MCF 10A (cell line): ENCODE results near the gene OSTN. TPM values are rescaled to one million over a fixed set of nuclear protein-coding genes. Genes with fewer than 3 reads are reported as not detected.

Experiments
- BruUV-seq: library from RNA; stranded (reverse); fragments of 400-500 nt; replicated peaks from 2 replicates; lab custom pipeline; 2021; lab: Mats Ljungman, UMichigan
- CTCF ChIA-PET: fragments of 300-600 bp; sonication (Branson Sonifier 250); formaldehyde crosslinking; extraction: SDS; loops from one replicate; lab custom pipeline; 2021; ENCODE audit warnings: antibody characterized with exemption, inconsistent platforms; lab: Yijun Ruan, JAX
- POLR2A ChIA-PET: fragments of 300-600, 350-650 bp; sonication (Branson Sonifier 250); formaldehyde crosslinking; extraction: SDS; loops from one replicate; lab custom pipeline; 2020; ENCODE audit warnings: antibody characterized with exemption, inconsistent platforms; lab: Yijun Ruan, JAX
- DNase-seq: peaks from one replicate; pipeline ENCODE4 v3.0.0-alpha.2; 2018; ENCODE audit not compliant: unreplicated experiment
- H3K27ac Mint-ChIP-seq: one replicate; pipeline ENCODE4 v1.8.0; 2022; ENCODE audit warnings: mild to moderate bottlenecking, low read depth, mixed read lengths; ENCODE audit not compliant: unreplicated experiment
- H3K27me3 Mint-ChIP-seq: one replicate; pipeline ENCODE4 v1.8.0; 2022; ENCODE audit warnings: mixed read lengths; ENCODE audit not compliant: insufficient read depth, unreplicated experiment
- H3K36me3 Mint-ChIP-seq: one replicate; pipeline ENCODE4 v1.8.0; 2022; ENCODE audit warnings: mild to moderate bottlenecking, moderate library complexity, mixed read lengths; ENCODE audit not compliant: insufficient read depth, unreplicated experiment
- H3K4me1 Mint-ChIP-seq: one replicate; pipeline ENCODE4 v1.8.0; 2022; ENCODE audit warnings: mixed read lengths; ENCODE audit not compliant: insufficient read depth, unreplicated experiment
- H3K4me3 Mint-ChIP-seq: one replicate; pipeline ENCODE4 v1.8.0; 2022; ENCODE audit warnings: mild to moderate bottlenecking, moderate library complexity, mixed read lengths; ENCODE audit not compliant: unreplicated experiment
- H3K9me3 Mint-ChIP-seq: one replicate; pipeline ENCODE4 v1.8.0; 2022; ENCODE audit warnings: mixed read lengths; ENCODE audit not compliant: unreplicated experiment
- intact Hi-C: fragments of 100-400 bp; cut with micrococcal nuclease; formaldehyde crosslinking; loops from 2 replicates; pipeline ENCODE4 v1.14.1; 2022
- total RNA-seq: library from RNA; stranded (reverse); gene quantifications from 2 replicates; pipeline ENCODE4 v1.2.3, GENCODE V29; 2022
- TF ChIP-seq, protein P1 (sequence below): fragments of 200-600 bp; IDR thresholded peaks from one replicate; pipeline ENCODE4 v1.8.0; 2022; ENCODE audit warnings: antibody characterized with exemption, mild to moderate bottlenecking; ENCODE audit not compliant: unreplicated experiment

OSTN gene
- total RNA-seq, 1 experiment from 2014 or later, result not detected

DNA sequence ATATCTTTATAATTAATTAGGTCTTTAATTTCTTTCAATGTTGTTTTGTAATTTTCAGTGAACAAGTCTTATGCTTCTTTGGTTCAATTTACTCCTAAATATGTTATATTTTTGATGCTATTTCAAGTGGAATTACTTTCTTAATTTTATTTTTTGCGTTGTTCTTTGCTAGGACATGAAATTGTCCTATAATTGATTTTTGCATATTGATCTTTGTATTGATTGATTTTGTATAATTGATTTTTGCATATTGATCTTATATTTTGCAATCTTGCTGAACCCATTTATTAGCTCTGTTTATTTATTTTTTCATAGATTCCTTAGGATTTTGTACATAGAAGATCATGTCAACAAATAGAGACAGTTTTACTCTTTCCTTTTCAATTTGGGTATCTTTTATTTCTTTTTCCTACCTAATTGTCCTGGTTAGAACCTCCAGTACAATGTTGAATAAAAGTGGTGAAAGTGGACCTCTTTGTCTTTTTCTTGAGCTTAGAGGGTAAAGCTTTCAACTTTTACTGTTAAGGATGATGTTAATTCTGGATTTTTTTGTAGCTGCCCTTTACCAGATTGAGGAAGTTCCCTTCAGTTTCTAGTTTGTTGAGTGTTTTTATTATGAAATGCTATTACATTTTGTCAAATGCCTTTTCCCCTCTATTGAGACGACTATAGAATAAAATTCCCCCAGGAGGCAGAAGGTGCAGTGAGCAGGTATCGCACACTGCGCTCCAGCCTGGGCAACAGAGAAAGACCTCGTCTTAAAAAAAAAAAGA lies 93.4 kb downstream of the OSTN start:
- Mint-ChIP-seq H3K27ac (no peak overlapping the region), H3K36me3 (no peaks in the 10 kb centered on the region), H3K9me3 (no peaks in the 10 kb centered on the region), H3K27me3 (no peaks in the 10 kb centered on the region), H3K4me3 (no peak overlapping the region), H3K4me1 (no peaks in the 10 kb centered on the region)
- TF ChIP-seq, protein P1, sequence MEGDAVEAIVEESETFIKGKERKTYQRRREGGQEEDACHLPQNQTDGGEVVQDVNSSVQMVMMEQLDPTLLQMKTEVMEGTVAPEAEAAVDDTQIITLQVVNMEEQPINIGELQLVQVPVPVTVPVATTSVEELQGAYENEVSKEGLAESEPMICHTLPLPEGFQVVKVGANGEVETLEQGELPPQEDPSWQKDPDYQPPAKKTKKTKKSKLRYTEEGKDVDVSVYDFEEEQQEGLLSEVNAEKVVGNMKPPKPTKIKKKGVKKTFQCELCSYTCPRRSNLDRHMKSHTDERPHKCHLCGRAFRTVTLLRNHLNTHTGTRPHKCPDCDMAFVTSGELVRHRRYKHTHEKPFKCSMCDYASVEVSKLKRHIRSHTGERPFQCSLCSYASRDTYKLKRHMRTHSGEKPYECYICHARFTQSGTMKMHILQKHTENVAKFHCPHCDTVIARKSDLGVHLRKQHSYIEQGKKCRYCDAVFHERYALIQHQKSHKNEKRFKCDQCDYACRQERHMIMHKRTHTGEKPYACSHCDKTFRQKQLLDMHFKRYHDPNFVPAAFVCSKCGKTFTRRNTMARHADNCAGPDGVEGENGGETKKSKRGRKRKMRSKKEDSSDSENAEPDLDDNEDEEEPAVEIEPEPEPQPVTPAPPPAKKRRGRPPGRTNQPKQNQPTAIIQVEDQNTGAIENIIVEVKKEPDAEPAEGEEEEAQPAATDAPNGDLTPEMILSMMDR, result no peak
- ChIA-PET CTCF (no interaction called here), POLR2A (interaction anchor here (1.3 kb wide), 1 partner anchor 9 kb away, joined by 3 read pairs; no protein-coding TSS in a partner anchor)
- BruUV-seq, result no TSS peak
- intact Hi-C loops, result no loop called here
- no peak for DNase-seq

DNA sequence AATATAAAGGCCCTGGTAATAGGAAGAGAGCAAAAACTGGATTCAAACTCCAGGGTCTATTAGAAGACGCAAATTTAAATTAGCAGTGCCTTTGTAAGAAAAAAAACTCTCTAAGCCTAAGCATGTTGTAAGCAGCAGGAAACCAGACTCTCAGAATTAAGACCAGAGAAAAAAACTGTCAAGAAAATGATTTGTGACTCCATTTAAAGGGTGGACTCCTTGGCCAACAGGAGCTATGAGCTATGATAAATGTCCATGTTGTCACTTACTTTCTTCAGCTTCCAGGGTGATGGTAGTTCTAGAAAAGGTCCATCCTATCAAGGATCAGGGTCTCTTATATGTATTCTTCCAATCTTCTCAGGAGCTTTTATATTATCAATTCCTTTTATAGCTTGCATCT lies 95.2 kb downstream of the OSTN start:
- no peaks in the 10 kb centered on the region for H3K9me3 Mint-ChIP-seq
- TF ChIP-seq, protein P1, result no peak
- no peaks in the 10 kb centered on the region for H3K27me3 Mint-ChIP-seq
- no peak for DNase-seq
- BruUV-seq, result no TSS peak
- CTCF ChIA-PET, result no interaction called here
- intact Hi-C loops, result no loop called here
- no peaks in the 10 kb centered on the region for H3K36me3 Mint-ChIP-seq
- H3K4me1 Mint-ChIP-seq, result no peaks in the 10 kb centered on the region
- H3K4me3 Mint-ChIP-seq, result no peak overlapping the region
- POLR2A ChIA-PET, result interaction anchor here (0.7 kb wide), 1 partner anchor 25 kb away, joined by 3 read pairs; no protein-coding TSS in a partner anchor
- no peak overlapping the region for H3K27ac Mint-ChIP-seq

DNA sequence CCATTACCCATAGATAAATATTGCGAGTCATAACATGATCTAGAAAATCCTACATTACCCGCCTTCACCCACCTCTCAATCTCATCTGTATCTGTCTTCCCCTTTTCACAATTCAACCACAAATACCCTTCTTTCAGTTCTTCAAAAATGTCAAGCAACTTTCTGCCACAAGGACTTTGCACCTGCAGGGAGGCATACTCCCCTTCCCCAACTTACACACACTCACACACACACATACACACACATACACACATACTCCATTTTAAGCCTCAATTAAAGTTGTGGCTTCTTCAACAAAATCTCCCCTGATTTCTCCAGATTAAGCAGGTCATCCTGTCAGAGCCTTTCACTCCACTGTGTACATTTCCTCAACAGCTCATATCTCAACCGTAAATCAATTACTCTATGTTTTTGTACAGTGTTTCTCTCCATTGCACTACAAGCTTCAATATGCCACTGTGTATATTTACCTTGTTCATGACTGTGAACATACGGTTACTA lies 97.0 kb downstream of the OSTN start:
- CTCF ChIA-PET, result no interaction called here
- BruUV-seq, result no TSS peak

DNA sequence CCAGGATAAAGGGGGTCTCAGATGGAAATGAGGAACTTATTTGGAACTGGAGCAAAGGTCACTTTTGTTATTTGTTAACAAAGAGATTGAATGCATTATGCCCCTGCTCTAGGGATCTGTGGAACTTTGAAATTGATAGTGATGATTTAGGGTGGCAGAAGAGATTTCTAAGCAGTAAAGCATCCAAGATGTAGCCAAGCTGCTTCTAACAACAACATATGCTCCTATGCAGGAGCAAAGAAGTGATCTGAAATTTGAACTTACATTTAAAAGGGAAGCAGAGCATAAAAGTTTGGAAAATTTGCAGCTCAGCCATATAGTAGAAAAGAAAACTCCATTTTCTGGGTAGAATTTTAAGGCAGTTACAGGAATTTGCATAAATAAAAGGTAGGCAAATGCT lies 99.8 kb downstream of the OSTN start:
- intact Hi-C loops, result no loop called here
- no peak overlapping the region for H3K4me3 Mint-ChIP-seq
- no peaks in the 10 kb centered on the region for H3K27me3 Mint-ChIP-seq
- ChIA-PET CTCF (no interaction called here), POLR2A (interaction anchor here (1.1 kb wide), 1 partner anchor 12 kb away, joined by 4 read pairs; no protein-coding TSS in a partner anchor)
- DNase-seq, result no peak
- no TSS peak for BruUV-seq
- no peaks in the 10 kb centered on the region for H3K9me3 Mint-ChIP-seq
- no peak overlapping the region for H3K27ac Mint-ChIP-seq
- TF ChIP-seq, protein P1, result no peak
- H3K36me3 Mint-ChIP-seq, result no peaks in the 10 kb centered on the region
- no peaks in the 10 kb centered on the region for H3K4me1 Mint-ChIP-seq

More for the DNA sequence above, 97.0 kb downstream of the OSTN start:
- Mint-ChIP-seq H3K27me3 (no peaks in the 10 kb centered on the region), H3K27ac (no peak overlapping the region), H3K4me1 (no peaks in the 10 kb centered on the region), H3K9me3 (no peaks in the 10 kb centered on the region), H3K4me3 (no peak overlapping the region), H3K36me3 (no peaks in the 10 kb centered on the region)
- no peak for DNase-seq
- TF ChIP-seq, protein P1, result no peak
- POLR2A ChIA-PET, result interaction anchor here (0.5 kb wide), 1 partner anchor 161 kb away, joined by 3 read pairs; no protein-coding TSS in a partner anchor
- intact Hi-C loops, result no loop called here
